ENCODE results near the gene HYKK.
A peak's percentile ranks its signal among the peaks of the same experiment; 100 is the strongest.

Gene HYKK

DNA sequence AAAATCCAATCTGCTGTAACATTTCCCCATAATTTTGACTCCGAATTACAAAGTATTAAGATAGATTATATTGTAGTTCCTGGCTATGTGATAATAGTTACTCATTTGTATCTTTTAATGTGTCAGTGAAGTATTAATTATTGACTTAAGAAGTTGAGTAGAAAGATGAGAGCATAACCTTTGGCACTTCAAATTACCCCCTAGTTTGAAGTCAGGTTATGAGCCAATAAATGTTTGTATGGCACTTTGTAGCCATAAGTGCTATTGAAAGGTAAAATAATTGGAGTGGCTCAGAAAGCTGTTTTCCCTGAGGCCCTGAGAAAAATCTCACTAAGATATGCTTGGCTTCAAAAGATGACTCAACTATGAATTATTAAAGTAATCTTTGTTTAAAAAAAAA is 38.3 kb upstream of the HYKK start:
- H3K4me3 ChIP-seq (replicated peaks; ENCODE audit: insufficient read depth, low read length): no peak overlapping the region
- no peak for DNase-seq (ENCODE audit: low read depth in 1 of 2, low spot score in 1 of 2)
- H3K27me3 ChIP-seq (ENCODE audit: insufficient read depth, poor library complexity, severe bottlenecking): no peaks in the 10 kb centered on the region
- TF ChIP-seq, protein P1, sequence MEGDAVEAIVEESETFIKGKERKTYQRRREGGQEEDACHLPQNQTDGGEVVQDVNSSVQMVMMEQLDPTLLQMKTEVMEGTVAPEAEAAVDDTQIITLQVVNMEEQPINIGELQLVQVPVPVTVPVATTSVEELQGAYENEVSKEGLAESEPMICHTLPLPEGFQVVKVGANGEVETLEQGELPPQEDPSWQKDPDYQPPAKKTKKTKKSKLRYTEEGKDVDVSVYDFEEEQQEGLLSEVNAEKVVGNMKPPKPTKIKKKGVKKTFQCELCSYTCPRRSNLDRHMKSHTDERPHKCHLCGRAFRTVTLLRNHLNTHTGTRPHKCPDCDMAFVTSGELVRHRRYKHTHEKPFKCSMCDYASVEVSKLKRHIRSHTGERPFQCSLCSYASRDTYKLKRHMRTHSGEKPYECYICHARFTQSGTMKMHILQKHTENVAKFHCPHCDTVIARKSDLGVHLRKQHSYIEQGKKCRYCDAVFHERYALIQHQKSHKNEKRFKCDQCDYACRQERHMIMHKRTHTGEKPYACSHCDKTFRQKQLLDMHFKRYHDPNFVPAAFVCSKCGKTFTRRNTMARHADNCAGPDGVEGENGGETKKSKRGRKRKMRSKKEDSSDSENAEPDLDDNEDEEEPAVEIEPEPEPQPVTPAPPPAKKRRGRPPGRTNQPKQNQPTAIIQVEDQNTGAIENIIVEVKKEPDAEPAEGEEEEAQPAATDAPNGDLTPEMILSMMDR (IDR thresholded peaks at IDR 0.05; ENCODE audit: insufficient read depth, low read length): no peak
- TF ChIP-seq GABPA (IDR thresholded peaks at IDR 0.05; ENCODE audit: low read depth) (no peak), SPI1 (IDR thresholded peaks at IDR 0.05; ENCODE audit: borderline replicate concordance, low read depth) (no peak), POLR2AphosphoS5 (IDR thresholded peaks at IDR 0.05; ENCODE audit: low read depth) (no peak)
- TF ChIP-seq, protein P2, sequence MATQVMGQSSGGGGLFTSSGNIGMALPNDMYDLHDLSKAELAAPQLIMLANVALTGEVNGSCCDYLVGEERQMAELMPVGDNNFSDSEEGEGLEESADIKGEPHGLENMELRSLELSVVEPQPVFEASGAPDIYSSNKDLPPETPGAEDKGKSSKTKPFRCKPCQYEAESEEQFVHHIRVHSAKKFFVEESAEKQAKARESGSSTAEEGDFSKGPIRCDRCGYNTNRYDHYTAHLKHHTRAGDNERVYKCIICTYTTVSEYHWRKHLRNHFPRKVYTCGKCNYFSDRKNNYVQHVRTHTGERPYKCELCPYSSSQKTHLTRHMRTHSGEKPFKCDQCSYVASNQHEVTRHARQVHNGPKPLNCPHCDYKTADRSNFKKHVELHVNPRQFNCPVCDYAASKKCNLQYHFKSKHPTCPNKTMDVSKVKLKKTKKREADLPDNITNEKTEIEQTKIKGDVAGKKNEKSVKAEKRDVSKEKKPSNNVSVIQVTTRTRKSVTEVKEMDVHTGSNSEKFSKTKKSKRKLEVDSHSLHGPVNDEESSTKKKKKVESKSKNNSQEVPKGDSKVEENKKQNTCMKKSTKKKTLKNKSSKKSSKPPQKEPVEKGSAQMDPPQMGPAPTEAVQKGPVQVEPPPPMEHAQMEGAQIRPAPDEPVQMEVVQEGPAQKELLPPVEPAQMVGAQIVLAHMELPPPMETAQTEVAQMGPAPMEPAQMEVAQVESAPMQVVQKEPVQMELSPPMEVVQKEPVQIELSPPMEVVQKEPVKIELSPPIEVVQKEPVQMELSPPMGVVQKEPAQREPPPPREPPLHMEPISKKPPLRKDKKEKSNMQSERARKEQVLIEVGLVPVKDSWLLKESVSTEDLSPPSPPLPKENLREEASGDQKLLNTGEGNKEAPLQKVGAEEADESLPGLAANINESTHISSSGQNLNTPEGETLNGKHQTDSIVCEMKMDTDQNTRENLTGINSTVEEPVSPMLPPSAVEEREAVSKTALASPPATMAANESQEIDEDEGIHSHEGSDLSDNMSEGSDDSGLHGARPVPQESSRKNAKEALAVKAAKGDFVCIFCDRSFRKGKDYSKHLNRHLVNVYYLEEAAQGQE (IDR thresholded peaks at IDR 0.05; ENCODE audit: insufficient replicate concordance, low read depth): no peak
- H3K27ac ChIP-seq (replicated peaks): no peak overlapping the region

DNA sequence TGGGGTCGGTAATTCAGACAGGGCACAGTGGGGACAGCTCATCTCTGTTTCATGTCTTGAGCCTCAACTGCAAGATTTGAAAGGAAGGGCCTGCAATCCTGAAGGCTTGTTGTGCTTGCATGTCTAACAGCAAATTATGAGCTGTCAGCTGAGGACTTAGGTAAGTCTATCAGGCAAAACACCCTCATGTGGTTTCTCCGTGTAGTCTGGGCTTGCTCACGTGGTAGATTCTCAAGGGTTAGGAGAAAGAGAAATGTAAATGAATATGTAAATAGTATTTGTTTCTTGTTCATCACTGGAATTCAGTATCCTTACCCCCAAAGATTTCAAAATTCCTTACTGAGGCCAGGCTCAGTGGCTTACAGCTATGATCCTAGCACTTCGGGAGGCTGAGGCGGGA is 30.1 kb upstream of the HYKK start:
- TF ChIP-seq POLR2AphosphoS5 (IDR thresholded peaks at IDR 0.05; ENCODE audit: low read depth) (peak; percentile 53; the same call in 1 of the 2 replicates), SPI1 (IDR thresholded peaks at IDR 0.05; ENCODE audit: borderline replicate concordance, low read depth) (no peak)
- Histone ChIP-seq H3K27ac (replicated peaks) (no peak overlapping the region), H3K27me3 (ENCODE audit: insufficient read depth, poor library complexity, severe bottlenecking) (no peaks in the 10 kb centered on the region), H3K4me3 (replicated peaks; ENCODE audit: insufficient read depth, low read length) (no peak overlapping the region)
- DNase-seq (ENCODE audit: low read depth in 1 of 2, low spot score in 1 of 2): no peak

DNA sequence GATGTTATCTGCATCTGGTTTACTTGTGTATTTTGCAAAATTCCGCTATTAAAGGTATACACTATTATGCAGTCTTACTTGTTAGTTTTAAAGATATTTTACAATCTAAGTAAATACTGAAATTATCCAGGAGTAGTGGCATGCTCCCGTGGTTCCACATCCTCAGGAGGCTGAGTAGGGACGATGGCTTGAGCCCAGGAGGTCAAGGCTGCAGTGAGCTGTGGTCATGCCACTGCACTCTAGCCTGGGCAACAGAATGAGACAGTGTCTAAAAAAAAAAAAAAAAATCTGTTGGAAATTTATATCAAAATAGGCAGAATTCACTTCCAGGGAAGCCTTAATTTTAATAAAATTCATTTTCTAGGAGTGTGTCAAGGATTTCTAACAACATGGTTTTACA is 27.7 kb upstream of the HYKK start:
- DNase-seq (ENCODE audit: low read depth in 1 of 2, low spot score in 1 of 2): no peak
- Histone ChIP-seq H3K27me3 (ENCODE audit: insufficient read depth, poor library complexity, severe bottlenecking) (no peaks in the 10 kb centered on the region), H3K27ac (replicated peaks) (no peak overlapping the region)

DNA sequence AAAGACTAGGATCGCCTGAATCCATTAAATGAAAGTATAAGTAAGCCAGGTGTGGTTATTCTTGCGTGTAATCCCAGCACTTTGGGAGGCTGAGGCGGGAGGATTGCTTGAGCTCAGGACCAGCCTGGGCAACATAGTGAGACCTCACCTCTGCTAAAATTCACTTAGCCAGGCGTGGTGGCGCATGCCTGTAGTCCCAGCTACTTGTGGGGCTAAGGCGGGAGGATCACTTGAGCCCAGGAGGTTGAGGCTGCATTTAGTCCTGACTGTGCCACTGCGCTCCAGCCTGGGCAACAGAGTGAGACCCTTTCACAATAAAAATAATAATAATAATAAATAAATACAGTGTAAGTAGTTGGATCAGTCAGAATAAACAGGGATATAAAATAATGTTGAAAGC is 25.5 kb upstream of the HYKK start:
- TF ChIP-seq SPI1 (IDR thresholded peaks at IDR 0.05; ENCODE audit: borderline replicate concordance, low read depth) (no peak), POLR2AphosphoS5 (IDR thresholded peaks at IDR 0.05; ENCODE audit: low read depth) (no peak), GABPA (IDR thresholded peaks at IDR 0.05; ENCODE audit: low read depth) (no peak)
- TF ChIP-seq, protein P2 (IDR thresholded peaks at IDR 0.05; ENCODE audit: insufficient replicate concordance, low read depth): no peak
- TF ChIP-seq, protein P1 (IDR thresholded peaks at IDR 0.05; ENCODE audit: insufficient read depth, low read length): no peak
- H3K27ac ChIP-seq (replicated peaks): no peak overlapping the region
- no peak for DNase-seq (ENCODE audit: low read depth in 1 of 2, low spot score in 1 of 2)
- H3K27me3 ChIP-seq (ENCODE audit: insufficient read depth, poor library complexity, severe bottlenecking): no peaks in the 10 kb centered on the region
- H3K4me3 ChIP-seq (replicated peaks; ENCODE audit: insufficient read depth, low read length): no peak overlapping the region

More for the DNA sequence above, 27.7 kb upstream of the HYKK start:
- TF ChIP-seq GABPA (IDR thresholded peaks at IDR 0.05; ENCODE audit: low read depth): no peak
- TF ChIP-seq, protein P2 (IDR thresholded peaks at IDR 0.05; ENCODE audit: insufficient replicate concordance, low read depth): no peak
- TF ChIP-seq POLR2AphosphoS5 (IDR thresholded peaks at IDR 0.05; ENCODE audit: low read depth): no peak
- TF ChIP-seq, protein P1 (IDR thresholded peaks at IDR 0.05; ENCODE audit: insufficient read depth, low read length): no peak
- TF ChIP-seq SPI1 (IDR thresholded peaks at IDR 0.05; ENCODE audit: borderline replicate concordance, low read depth): no peak
- no peak overlapping the region for H3K4me3 ChIP-seq (replicated peaks; ENCODE audit: insufficient read depth, low read length)
